ENCODE results near the gene SCN5A. TPM values are rescaled to one million over a fixed set of nuclear protein-coding genes. Genes with fewer than 3 reads are reported as not detected.

The SCN5A gene
- total and polyA plus RNA-seq, 2 of the 8 experiments (the other 6 are each of a cell fraction or from before 2014, with no cell fraction given): 4.8 to 11.4 TPM

GRCh38 chr3:38521391-38521987, 128.0 kb downstream of the SCN5A start (continued):
- TF ChIP-seq RAD21 (IDR thresholded peaks at IDR 0.05 in 1 of 2, conservative IDR thresholded peaks at IDR 0.05 in 1 of 2; ENCODE audit: low read depth in 2 of 2, low read length in 2 of 2): peak; percentile 91 to 94
- TF ChIP-seq E2F6 (IDR thresholded peaks at IDR 0.05): no peak
- no peak for TF ChIP-seq ZNF274 (IDR thresholded peaks at IDR 0.05; ENCODE audit: borderline replicate concordance, extremely low read depth, low read length)
- peak; percentile 87 for TF ChIP-seq TCF12 (IDR thresholded peaks at IDR 0.05; ENCODE audit: low read depth, low read length)
- TF ChIP-seq GABPA (IDR thresholded peaks at IDR 0.05; ENCODE audit: borderline replicate concordance, insufficient read depth, low read length): no peak
- TF ChIP-seq CBX5 (IDR thresholded peaks at IDR 0.05; ENCODE audit: low read depth, low read length): no peak
